GM21381 (cell line): ENCODE results near the gene SEPTIN8.

Experiments used
- ATAC-seq: cut with Tn5 transposase; IDR thresholded peaks from one replicate; pipeline ENCODE4 v1.9.1; 2021; ENCODE audit warnings: mild to moderate bottlenecking, moderate library complexity; ENCODE audit not compliant: unreplicated experiment

Gene SEPTIN8

DNA sequence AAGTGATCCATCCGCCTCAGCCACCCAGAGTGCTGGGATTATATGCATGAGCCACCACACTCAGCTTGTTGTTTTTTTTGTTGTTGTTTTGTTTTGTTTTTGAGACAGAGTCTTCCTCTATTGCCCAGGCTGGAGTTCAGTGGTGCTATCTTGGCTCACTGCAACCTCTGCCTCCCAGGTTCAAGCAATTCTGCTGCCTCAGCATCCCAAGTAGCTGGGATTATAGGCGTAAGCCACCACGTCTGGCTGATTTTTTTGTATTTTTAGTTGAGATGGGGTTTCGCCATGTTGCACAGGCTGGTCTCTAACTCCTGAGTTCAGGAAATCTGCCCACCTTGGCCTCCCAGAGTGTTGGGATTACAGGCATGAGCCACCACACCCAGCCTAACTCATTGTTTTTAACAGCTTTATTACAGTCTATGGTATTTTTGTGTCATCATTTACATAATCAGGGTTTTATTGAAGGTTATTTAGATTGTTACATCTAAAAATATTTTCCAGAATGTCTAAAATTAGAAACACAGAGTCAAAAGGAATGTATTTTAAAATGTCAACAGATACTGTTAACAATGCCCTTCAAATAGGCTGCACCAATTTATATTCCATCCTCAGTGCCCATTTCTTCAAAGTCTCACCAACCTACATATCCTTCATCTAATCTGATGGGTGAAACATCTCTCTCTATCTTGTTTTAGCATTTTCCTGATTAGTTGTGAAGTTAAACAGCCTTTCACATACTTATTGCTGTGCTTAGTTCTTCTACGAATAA lies 58.3 kb downstream of the SEPTIN8 start:
- no peak for ATAC-seq

DNA sequence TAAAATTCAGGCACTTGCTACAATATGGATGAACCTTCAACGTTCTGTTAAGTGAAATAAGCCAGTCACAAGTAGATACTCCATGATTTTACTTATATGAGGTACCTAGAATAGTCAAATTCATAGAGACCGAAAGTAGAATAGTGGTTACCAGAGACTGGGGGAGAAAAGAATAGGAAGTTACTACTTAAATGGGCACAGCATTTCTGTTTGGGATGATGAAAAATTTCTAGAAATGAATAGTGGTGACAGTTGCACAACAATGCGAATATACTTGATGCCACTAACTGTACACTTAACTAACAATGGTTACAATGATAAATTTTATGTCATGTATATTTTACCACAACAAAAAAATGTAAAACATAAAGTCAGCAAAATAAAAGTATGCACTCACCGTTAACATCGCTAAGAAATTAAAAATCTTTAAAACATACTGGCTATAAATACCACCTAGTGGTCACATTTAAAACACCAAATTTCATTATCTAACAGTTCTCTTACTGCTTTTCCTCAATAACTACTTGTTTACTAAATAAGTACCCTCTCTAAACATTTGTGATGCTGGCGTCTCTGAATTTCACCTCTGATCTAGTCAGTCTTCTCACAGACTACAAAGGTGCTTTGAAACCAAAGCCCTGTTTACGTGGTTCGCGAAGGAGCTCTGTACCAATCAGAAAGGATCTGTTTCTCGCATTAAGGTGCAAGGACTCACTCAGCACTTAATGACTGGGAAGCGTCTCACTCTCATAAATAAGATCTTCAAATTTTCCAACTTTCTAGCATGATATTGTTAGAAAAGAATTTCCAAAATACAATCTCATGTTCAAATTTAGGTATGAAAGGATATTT lies 62.4 kb downstream of the SEPTIN8 start:
- ATAC-seq = no peak

DNA sequence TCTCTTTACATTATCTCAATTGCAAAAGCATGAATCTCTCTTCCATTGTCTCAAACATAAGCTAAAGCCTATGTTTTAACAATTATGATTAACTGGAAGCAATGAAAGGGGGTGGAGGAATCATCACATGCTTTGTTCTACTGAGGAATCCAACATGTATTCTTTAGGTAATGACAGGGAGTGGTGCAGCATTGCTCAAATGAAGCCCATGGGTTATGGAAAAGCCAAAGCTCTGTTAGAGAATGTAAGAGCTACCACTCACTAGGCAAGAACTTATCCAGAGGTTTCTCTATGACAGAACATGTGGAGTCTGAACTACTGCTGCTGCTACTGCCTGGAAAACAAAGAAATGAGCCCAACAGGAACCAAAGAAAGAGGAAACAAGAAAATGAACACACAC lies 68.4 kb downstream of the SEPTIN8 start:
- ATAC-seq = no peak

DNA sequence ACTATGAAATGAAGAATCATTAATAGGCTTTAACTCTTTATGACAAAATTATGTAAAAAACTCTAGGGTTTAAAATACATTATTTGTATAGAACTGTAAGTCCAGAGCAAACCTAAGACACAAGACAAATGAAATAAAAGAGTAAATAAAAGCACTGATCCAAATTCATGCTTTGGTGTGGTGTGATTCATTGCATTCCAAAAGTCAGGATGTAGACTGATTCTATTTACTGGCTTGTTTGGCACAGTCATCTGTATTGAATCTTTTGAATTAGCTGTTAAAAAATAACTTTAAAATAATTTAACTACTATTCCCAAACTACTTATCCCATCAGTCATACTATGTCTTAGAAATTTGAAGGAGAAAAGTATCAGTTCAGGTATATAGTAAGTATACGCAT lies 72.2 kb downstream of the SEPTIN8 start:
- ATAC-seq = no peak
